HG02642 (cell line): Measurements from ENCODE around the gene PCDH7.

Source experiments
- ATAC-seq: cut with Tn5 transposase; IDR thresholded peaks from one replicate; pipeline ENCODE4 v1.9.1; 2021; ENCODE audit warnings: mild to moderate bottlenecking; ENCODE audit not compliant: unreplicated experiment, poor library complexity

Gene PCDH7

DNA sequence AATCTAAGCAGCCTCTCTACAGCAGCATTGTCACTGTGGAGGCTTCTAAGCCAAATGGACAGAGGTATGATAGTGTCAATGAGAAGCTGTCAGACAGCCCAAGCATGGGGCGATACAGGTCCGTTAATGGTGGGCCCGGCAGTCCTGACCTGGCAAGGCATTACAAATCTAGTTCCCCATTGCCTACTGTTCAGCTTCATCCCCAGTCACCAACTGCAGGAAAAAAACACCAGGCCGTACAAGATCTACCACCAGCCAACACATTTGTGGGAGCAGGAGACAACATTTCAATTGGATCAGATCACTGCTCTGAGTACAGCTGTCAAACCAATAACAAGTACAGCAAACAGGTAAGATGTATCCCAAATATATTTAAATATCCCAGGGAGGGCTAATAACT lies 4.1 kb downstream of the PCDH7 start:
- no peak for ATAC-seq

DNA sequence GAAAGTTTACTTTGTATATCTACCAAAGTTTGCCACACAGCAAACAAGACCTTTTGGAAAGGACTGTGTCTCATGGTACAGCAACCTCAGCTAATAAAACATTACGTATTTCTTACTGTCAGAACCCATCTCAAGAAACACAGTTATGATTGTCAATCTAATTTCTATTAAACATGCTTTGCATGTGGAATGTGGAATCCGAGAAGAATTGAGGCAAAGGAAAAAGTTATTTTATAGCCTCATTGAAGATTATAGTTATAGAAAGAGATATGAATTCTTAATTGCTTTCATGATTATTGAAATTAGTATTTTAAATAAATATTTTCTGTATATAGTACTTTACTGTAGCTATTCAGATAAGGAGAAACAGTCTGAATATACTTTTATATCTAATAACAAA lies 5.4 kb downstream of the PCDH7 start:
- no peak for ATAC-seq

DNA sequence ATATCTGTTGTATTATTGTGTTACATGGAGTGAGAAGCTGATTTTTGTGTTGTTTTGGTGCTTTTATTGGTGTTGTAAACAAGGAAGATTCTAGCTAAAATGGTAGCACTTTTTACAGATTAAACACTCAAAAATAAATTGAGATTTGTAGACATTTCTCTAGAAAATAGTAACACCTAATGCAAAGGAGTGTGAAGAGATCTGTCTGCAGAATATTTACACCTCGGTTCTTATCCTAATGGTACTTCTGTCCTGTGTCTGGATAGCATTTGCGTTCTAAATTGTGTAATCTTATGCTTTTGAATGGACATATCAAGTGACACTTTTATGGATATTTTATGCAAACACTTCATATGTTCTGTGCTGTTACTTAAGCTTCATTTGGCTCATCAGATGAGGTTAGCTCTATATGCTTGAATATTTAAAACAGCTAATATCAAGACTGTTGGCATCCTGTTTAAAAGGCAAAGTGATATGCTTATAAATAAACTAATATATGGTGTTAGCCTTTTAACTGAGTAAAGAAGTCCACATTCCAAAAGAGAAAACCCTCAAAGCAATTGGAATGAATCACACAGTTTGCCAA lies 6.0 kb downstream of the PCDH7 start:
- no peak for ATAC-seq

GRCh38 chr4:30727409-30727808 lies 7.2 kb downstream of the PCDH7 start:
- no peak for ATAC-seq

GRCh38 chr4:30728311-30728710 lies 8.1 kb downstream of the PCDH7 start:
- ATAC-seq: no peak

DNA sequence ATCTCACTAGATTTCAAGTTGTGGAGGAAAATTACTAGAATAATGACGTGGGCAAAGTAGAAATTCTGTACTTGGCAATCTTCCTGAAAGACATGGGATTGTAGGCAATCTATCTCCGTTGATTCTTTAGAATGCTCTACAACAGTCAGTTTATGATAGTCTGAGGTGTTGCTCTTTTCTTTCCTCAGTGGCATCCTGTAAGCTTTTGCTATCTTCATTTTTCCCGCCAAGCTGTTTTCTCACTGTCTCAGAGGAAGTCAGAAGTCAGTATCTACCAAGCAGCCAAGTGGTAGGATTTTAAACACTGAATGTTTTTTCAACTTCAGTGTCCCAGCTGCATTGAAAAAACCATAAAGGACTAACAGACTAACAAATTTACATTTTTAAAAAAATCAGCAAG lies 23.7 kb downstream of the PCDH7 start:
- ATAC-seq: no peak

- no peak for ATAC-seq
These were observed 24.2 kb downstream of the PCDH7 start for GRCh38 chr4:30744386-30744785.

- no peak for ATAC-seq
These were observed 24.9 kb downstream of the PCDH7 start for GRCh38 chr4:30744957-30745640.

- ATAC-seq: no peak
These were observed 26.6 kb downstream of the PCDH7 start for GRCh38 chr4:30746735-30747134.

DNA sequence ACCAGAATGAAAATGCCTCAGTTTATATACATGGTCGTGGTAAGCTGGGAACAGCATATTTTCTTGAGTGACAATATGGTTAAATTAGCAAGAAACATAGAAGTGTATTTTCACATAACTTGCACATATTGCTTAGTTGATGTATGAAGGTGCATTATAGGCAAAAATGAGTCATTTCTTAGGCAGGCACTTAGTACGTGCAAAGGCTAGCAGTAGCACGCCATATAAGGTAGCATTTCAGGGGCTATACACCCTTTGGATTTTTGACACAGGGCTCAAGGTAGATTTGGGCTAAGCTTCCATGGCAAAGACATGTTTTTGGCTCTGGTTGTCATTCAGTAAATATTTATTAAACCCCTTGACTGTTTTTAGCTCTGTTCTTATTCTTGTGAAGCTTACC lies 33.1 kb downstream of the PCDH7 start:
- no peak for ATAC-seq

DNA sequence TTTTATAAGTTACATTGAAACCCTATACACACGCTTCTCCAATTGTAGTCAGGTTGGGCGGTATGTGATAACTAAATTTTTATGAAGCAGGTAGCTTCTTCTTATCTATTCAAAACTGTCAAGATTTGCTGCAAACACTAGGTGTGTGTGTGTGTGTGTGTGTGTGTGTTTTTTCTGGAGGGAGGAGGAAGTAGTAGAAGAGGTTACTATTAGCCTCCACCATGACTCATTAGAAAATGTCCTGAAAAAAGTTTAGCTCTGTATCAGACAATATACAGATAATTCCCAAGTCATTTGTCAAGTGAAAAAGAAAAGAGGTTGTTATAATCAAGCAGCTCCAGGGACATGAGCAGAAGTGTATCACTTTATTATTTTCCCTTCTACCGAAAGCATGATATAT lies 33.9 kb downstream of the PCDH7 start:
- ATAC-seq: no peak

- no peak for ATAC-seq
These were observed 35.2 kb downstream of the PCDH7 start for GRCh38 chr4:30755346-30755745.

GRCh38 chr4:30756553-30756952 lies 36.4 kb downstream of the PCDH7 start:
- ATAC-seq: no peak

DNA sequence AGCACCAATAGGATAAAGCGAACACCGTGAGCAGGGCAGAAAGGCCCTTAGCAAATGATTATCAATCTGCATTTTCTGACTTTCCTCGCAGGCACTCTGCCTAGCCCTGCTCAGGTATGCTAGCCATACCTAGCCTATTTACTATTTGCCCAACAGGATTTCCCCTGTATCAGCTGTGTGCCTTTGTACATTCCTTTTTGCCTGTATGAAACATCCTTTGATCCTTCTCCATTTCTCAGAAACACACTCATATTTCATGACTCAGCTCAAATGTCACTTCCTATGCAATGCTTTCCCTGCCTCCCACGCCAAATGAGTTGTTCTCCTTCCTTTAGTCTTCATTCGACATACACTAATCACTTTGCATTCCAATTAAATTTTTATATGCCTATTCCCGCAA lies 37.2 kb downstream of the PCDH7 start:
- no peak for ATAC-seq

- ATAC-seq: no peak
These were observed 40.4 kb downstream of the PCDH7 start for GRCh38 chr4:30760551-30760950.

DNA sequence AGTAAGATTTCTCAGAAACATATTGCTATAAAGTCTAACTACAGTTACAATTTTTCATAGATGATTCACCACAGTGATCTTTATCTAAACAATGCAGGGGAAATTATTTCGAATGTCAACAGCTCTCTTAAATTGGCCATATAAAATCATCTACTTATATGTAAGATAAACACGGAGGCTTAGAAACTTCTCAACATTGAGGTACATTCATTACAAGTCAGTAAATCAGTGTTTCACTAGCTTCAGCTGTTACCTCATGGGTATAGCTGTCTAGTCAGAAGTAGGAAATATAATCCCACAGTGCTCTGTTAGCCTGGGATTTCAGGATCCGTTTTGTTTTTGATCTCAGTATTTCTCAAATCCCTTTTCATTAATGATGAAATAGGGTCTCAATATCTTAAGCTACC lies 43.2 kb downstream of the PCDH7 start:
- no peak for ATAC-seq

- no peak for ATAC-seq
These were observed 44.9 kb downstream of the PCDH7 start for GRCh38 chr4:30765022-30765421.

DNA sequence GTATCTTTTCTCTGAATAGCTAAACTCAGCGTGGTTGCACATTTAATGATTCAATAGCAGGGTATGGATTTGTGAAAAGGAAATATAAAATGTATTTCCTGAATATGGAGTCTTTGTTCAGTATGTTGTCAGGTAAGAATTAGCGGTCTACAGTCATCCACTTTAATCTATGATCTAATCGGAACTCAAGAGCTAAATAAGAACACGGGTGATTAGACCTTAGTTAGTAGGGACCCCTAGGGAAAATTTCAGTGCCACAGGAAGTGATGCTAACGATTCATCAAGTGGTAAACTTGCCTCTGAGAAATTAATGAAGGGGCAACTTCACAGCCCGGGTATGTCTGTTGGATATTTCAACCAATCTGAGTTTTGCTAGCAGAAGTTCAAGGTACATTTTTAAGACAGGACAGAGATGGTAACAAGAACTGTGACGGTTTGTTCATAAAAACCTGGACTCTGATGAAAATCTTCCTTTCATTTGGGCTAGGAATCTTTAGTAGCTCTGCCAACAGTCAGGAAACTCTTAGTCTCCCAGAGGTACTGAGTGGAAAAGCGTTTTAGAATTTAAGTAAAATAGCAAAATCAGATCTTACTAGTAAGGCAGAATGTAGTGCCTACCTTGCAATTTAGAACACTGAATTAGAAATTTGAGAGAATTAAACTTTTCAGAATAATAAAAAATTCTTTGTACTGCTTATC lies 47.1 kb downstream of the PCDH7 start:
- ATAC-seq: no peak

DNA sequence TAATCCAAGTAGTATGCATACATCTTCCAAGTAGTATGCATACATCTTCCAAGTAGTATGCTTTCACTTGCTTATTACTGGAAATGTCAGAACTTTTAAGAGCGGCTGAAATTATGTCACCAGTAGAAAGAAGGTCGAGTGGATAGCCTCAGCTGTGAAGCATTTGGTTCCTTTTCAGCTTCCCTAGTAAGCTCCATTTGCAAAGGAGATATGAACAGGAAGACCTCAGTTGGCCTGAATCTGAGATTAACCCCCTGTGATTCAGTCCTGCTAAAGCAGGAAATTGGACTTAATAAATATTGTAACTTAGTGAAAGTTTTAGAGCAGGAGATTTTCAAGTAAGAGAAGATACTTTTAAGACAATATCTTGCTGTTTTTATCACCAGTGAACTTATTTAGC lies 48.1 kb downstream of the PCDH7 start:
- no peak for ATAC-seq

DNA sequence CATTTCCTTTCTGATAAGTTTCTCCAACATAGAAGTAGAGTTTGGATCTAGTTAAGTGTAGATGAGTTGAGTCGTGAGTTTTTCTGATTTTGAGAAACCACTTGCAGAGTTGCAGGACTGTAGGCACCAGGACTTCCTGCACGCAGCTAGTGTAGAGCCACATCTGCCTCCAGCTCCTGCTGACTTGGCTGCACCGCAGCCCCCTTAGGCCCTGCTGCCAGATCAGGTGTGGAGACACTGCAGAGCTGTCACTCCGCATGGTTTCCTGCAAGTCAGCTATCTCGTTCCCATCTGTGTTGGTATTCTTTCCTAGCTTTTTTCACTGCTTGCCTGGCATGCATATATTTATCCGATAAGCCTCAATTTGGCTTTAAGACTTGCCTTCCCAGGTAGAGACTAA lies 48.9 kb downstream of the PCDH7 start:
- ATAC-seq: no peak

- ATAC-seq: no peak
These were observed 49.9 kb downstream of the PCDH7 start for GRCh38 chr4:30770049-30770549.

GRCh38 chr4:30770812-30771211 lies 50.6 kb downstream of the PCDH7 start:
- ATAC-seq: no peak
